ENCODE data around the gene WDR81.

DNA sequence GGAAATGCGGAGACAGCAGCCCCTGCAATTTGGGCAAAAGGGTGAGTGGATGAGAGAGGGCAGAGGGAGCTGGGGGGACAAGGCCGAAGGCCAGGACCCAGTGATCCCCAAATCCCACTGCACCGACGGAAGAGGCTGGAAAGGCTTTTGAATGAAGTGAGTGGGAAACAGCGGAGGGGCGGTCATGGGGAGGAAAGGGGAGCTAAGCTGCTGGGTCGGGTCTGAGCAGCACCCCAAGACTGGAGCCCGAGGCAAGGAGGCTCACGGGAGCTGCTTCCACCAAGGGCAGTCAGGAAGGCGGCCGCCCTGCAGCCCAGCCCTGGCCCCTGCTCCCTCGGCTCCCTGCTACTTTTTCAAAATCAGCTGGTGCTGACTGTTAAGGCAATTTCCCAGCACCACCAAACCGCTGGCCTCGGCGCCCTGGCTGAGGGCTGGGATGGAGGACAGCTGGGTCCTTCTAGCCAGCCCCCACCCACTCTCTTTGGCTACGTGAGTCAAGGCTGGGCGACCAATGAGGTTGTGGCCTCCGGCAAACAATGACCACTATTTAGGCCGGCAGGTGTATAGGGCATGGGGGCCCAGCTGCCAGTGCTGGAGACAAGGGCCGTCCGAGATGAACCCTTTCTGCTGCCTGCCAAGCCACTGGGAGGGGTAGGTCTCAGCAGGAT lies 37.9 kb downstream of the WDR81 start:
- TF ChIP-seq REST (IDR thresholded peaks at IDR 0.05; ENCODE audit: insufficient replicate concordance, low read depth), result no peak
- TF ChIP-seq POLR2AphosphoS5 (IDR thresholded peaks at IDR 0.05; ENCODE audit: low read depth), result no peak
- TF ChIP-seq CTCF (IDR thresholded peaks at IDR 0.05; ENCODE audit: insufficient read depth, low read length), result no peak
- TF ChIP-seq GABPA (IDR thresholded peaks at IDR 0.05; ENCODE audit: low read depth), result no peak
